Activated CD8-positive, alpha-beta memory T cell treated with anti-CD3 and anti-CD28 coated beads, Interleukin-2, amount 50 U/mL, for 1 hour (primary cell): ENCODE data around the gene SIRT5.

ENCODE experiments used
- DNase-seq: peaks from one replicate; pipeline ENCODE4 v3.0.0-alpha.2; 2020; ENCODE audit errors: extremely low read depth

SIRT5 gene

DNA sequence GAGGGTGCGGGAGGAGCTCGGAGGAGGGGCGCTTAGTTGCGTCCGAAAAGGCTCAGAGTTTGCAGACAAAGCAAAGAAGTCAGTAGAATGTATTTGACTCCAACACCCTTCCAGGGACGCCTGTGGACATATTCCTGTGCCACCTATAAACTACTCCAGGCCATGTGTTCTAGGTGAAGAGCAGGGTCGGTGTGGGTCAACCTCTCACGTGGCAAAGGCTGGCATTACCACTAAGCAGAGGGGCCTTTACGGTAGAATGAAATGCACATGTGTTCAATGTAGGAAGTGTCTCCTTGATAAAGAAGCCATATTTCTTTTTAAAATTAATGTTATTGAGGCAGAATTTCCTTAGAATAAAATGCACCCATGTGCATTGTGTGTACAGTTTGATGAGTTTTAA is 15.4 kb downstream of the SIRT5 start:
- no peak for DNase-seq

DNA sequence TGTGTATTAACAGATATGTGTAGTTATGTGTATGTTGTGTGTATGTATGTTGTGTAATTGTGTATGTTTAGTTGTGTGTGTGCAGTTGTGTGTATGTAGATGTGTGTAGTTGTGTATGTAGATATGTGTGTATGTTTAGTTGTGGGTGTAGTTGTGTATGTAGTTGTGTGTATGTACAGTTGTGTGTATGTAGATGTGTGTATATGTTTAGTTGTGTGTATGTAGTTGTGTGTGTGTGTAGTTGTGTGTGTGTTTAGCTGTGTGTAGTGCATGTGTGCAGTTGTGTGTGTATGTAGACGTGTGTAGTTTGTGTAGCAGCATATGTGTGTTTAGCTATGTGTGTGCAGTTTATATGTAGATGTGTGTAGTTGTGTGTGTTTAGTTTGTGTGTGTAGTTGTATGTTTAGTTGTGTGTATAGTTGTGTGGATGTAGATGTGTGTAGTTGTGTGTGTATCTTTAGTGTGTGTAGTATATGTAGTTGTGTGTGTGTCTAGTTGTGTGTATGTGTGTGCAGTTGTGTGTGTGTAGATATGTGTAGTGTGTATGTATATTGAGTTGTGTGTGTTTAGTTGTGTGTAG is 16.3 kb downstream of the SIRT5 start:
- DNase-seq, result no peak

DNA sequence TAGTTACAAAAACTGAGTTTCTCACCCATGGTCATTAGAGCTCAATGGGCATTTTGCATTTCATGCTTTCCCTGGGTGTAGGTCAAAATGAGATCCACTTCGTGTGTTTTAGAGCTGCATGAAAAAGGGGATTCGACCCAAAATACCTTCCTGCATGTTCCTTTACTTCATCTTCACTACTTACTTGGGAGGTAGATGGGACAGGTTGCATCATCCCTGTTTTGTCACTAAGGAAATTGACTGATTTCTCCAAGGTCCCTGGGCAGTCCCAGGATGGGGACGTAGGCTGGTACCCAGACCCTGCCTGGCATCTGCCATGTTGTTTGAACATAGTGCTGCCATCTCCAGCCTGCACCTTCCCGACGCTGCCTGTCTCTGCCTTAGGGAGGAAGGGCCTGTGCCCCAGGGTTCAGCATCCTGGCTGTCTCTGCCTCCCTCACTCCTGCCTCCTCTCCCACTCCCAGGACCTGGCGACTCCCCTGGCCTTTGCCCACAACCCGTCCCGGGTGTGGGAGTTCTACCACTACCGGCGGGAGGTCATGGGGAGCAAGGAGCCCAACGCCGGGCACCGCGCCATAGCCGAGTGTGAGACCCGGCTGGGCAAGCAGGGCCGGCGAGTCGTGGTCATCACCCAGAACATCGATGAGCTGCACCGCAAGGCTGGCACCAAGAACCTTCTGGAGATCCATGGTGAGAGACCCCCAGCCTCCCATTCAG is 17.0 kb downstream of the SIRT5 start:
- DNase-seq, result no peak

GRCh38 chr6:13593103-13593502 is 18.7 kb downstream of the SIRT5 start:
- DNase-seq, result no peak

DNA sequence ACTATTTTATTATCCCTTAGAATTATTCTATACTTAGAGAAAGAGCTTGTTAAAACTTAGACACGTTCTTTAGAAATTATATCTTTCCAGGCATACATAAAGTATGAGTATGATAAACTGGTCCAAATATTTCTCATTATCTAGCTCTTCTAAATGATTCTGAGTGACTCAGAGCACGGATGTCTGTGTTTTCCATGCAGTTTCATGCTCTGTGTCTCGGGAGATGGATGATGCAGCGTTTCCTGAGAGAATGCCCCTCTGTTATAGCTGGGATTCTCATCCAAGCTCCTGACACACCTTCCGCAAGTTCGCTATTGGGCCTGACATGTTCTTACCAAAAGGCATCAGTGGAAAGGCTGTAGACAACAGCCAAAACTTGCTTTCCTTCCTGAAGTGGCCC is 19.3 kb downstream of the SIRT5 start:
- no peak for DNase-seq

GRCh38 chr6:13597073-13597472 is 22.7 kb downstream of the SIRT5 start:
- DNase-seq, result no peak

DNA sequence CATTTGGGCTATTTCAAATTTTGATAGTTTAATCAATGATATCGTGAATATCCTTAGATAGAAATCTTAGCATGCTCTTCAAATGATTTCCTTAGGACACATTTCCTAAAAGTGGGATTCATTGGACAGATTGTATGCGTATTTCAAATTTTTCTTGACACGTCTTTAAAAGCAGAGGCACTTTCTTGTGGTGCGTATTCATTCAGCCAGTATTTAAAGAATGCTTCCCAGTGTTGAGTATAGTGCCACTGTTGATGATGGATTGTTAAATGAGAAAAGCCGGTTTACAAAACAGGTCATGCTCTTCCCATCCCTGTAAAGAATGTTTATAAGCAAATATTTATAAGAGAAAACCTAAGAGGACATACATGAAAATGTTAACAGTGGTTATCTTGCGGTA is 25.6 kb downstream of the SIRT5 start:
- DNase-seq, result no peak

GRCh38 chr6:13604135-13604534 is 29.7 kb downstream of the SIRT5 start:
- no peak for DNase-seq

DNA sequence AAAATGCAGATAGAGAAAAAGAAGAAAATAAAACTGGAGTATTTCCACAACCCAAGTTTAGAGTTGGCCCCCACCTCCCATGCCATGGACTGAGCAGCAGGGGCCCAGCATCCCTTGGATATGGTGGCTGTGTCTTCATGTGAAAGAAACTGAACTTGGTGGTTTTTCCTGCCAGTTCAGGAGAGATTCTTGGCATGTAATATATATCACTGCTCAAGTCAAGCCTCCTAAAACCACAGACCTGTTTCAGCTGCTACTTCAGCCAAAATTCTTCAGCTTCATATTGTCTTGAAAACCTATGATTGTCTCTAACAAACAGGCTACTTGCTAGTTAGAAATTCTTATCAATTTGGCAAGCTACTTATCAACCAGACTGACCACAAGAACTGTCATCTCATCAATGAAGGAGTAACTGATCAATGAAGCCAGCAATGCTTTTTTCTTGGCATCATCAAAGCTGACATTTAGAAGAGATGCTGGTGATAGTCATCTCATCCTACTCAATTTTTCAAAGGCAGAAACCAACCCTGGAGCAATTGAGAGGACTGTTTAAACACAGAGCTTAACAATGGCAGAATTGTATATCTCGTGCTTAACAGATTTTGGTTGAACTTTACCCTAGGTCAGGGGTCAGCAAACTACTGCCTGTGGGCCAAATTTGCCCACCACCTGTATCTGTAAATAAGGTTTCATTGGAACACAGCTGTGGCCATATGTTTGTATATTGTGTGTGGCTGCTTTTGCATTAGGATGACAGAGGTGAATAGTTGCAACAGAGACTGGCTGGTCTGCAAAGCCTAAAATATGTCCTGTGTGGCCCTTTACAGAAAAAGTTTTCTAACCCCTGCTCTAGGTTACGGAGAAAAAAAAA is 30.4 kb downstream of the SIRT5 start:
- no peak for DNase-seq

GRCh38 chr6:13605634-13606033 is 31.2 kb downstream of the SIRT5 start:
- DNase-seq, result no peak

- no peak for DNase-seq
These were observed 37.3 kb downstream of the SIRT5 start for GRCh38 chr6:13611715-13612114.

GRCh38 chr6:13613029-13613594 is 38.7 kb downstream of the SIRT5 start:
- no peak for DNase-seq

GRCh38 chr6:13614126-13614925 is 39.9 kb downstream of the SIRT5 start:
- DNase-seq, result no peak

DNA sequence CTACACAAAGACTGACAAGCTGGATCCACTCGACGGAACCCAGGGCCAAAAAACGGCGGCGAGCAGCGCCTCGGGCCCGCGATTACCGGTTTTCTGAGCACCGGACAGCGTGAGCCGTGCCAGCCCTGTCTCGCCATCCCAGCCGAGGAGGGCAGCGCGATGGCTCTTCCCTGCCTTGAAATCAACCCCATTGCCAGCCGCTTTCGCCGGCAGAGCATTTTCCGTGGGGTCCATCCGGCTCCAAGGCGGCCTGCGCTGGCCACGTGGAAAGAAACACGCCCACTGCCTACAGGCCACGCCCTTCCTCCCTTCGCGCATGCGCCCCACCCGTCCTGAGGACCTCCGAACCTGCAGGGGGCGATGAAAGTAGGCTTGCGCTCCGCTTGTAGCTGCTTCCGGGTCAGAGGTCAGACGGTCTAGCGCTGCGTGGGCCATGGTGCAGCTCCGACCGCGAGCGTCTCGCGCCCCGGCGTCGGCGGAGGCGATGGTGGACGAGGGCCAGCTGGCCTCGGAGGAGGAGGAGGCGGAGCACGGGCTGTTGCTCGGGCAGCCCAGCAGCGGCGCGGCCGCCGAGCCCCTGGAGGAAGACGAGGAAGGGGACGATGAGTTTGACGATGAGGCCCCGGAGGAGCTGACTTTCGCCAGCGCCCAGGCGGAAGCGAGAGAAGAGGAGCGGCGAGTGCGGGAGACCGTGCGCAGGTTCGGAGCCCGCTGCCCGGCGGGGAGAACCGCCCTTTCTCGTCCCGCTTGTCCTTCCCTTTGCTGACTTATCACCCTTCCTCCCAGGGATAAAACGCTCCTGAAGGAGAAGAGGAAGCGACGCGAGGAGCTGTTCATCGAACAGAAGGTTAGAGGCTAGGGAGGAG is 40.8 kb downstream of the SIRT5 start, which contains the start of gene NOL7:
Gene NOL7 (plus strand): TSS at position 410 of the 866 bp plus-strand sequence. CDS start 24 bp downstream, at position 434.
- DNase-seq, result peak; percentile 99

DNA sequence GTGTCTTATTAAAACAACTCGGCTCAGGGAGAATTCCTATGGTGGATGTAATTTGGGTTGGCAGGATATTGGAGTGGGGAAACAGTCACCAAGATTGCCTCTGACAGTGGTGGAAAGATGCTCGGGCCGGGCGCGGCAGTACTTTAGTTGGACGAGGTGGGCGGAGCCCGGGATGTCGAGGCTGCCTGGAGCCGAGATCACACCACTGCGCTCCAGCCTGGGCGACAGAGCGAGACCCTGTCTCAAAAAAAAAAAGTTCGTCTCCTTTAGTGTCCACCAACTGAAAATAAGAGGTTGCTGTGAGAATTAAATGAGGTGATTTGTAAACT is 41.4 kb downstream of the SIRT5 start:
- no peak for DNase-seq

DNA sequence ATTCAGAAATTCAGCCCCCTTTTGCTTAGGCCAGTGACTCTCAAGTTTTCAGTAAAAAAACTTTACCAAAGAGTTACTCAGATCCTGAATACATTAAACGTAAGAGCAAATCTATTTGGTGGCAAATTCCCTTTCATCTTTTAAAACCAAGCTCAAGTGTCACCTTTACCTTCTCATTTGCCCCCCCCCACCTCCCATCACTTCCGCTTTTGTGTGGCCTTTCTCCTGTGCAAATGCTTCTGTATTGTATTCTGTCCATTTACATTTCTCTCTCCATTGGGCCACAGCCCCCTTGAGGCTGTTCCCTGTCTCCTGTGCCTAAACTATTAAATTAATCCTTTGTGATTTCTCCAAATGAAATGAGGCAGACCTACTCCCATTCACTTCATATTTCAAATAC is 42.7 kb downstream of the SIRT5 start:
- no peak for DNase-seq

DNA sequence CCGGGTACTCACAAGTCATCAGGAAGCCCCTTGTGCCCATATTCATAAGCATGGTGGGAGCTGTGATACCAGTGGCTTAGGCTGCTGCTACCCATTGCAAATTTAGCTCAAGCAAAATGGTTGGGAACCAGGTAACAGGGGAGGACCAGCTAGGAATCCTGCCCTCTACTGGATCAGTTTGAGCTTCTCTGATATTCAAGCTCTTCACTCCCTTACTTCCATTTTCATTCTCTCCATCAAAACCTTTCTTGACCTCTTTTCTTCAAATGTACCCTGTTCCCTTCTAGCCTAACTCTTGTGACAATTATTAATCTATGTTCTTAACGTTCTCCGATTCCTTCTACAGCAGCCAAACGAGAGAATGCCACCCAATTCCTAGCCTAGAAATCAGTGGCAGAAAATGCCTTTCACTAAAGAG is 50.5 kb downstream of the SIRT5 start:
- DNase-seq, result no peak

- DNase-seq, result no peak
These were observed 55.2 kb downstream of the SIRT5 start for GRCh38 chr6:13629459-13630116.

- DNase-seq, result no peak
These were observed 56.1 kb downstream of the SIRT5 start for GRCh38 chr6:13630499-13630898.

GRCh38 chr6:13633343-13633742 is 58.9 kb downstream of the SIRT5 start:
- DNase-seq, result no peak
